SK-N-SH treated with all-trans-retinoic acid at 6 μM for 48 hours (cell line): ENCODE results near the gene GLIS1.

Experiments
- ATAC-seq: fragments of 200-7000 bp; cut with Tn5 transposase; 3 replicates; pipeline ENCODE4 v1.9.1; 2020; ENCODE audit warnings: mild to moderate bottlenecking, moderate library complexity
- BACH2 ChIP-seq: fragments of 250-450 bp; sonication (Bioruptor Pico); IDR thresholded peaks from 2 replicates; pipeline ENCODE4 v1.9.0; 2021; ENCODE audit warnings: mild to moderate bottlenecking, borderline replicate concordance
- CREB5 ChIP-seq: fragments of 250-450 bp; sonication (Bioruptor Pico); IDR thresholded peaks from 2 replicates; pipeline ENCODE4 v1.5.1; 2020; ENCODE audit warnings: low read depth, mild to moderate bottlenecking, moderate library complexity
- CSDC2 ChIP-seq: fragments of 250-450 bp; sonication (Bioruptor Pico); IDR thresholded peaks from 2 replicates; pipeline ENCODE4 v1.5.0; 2020; ENCODE audit warnings: mild to moderate bottlenecking, moderate library complexity
- CSRNP3 ChIP-seq: fragments of 250-450 bp; sonication (Bioruptor Pico); IDR thresholded peaks from 2 replicates; pipeline ENCODE4 v1.5.1; 2021; ENCODE audit warnings: mild to moderate bottlenecking, moderate library complexity
- ESRRG ChIP-seq: fragments of 250-450 bp; sonication (Bioruptor Pico); IDR thresholded peaks from 2 replicates; pipeline ENCODE4 v1.6.1; 2021; ENCODE audit warnings: mild to moderate bottlenecking
- GLIS3 ChIP-seq: fragments of 250-450 bp; sonication (Bioruptor Pico); IDR thresholded peaks from 2 replicates; pipeline ENCODE4 v1.5.0; 2020; ENCODE audit warnings: mild to moderate bottlenecking, moderate library complexity
- ISL1 ChIP-seq: fragments of 250-450 bp; sonication (Bioruptor Pico); IDR thresholded peaks from 2 replicates; pipeline ENCODE4 v2.1.2; 2022; ENCODE audit warnings: mild to moderate bottlenecking, moderate library complexity
- OSR1 ChIP-seq: fragments of 250-450 bp; sonication (Bioruptor Pico); IDR thresholded peaks from 2 replicates; pipeline ENCODE4 v1.8.0; 2022; ENCODE audit warnings: moderate library complexity, mild to moderate bottlenecking, inconsistent platforms
- PATZ1 ChIP-seq: fragments of 250-450 bp; sonication (Bioruptor Pico); IDR thresholded peaks from 2 replicates; pipeline ENCODE4 v1.8.0; 2020; ENCODE audit warnings: mild to moderate bottlenecking, moderate library complexity, borderline replicate concordance
- POU6F1 ChIP-seq: fragments of 250-450 bp; sonication (Bioruptor Pico); IDR thresholded peaks from 2 replicates; pipeline ENCODE4 v1.8.0; 2021; ENCODE audit warnings: low read depth, mild to moderate bottlenecking, moderate library complexity, borderline replicate concordance
- PPARA ChIP-seq: fragments of 250-450 bp; sonication (Bioruptor Pico); IDR thresholded peaks from 2 replicates; pipeline ENCODE4 v1.5.0; 2020; ENCODE audit warnings: mild to moderate bottlenecking, borderline replicate concordance
- RARB ChIP-seq: fragments of 250-450 bp; sonication (Bioruptor Pico); IDR thresholded peaks from 2 replicates; pipeline ENCODE4 v1.8.0; 2021; ENCODE audit warnings: mild to moderate bottlenecking, moderate library complexity
- SNAI2 ChIP-seq: fragments of 250-450 bp; sonication (Bioruptor Pico); IDR thresholded peaks from 2 replicates; pipeline ENCODE4 v1.5.0; 2020; ENCODE audit warnings: mild to moderate bottlenecking, moderate library complexity
- TOX ChIP-seq: fragments of 250-450 bp; sonication (Bioruptor Pico); IDR thresholded peaks from 2 replicates; pipeline ENCODE4 v1.8.0; 2021; ENCODE audit warnings: mild to moderate bottlenecking, moderate library complexity, borderline replicate concordance
- TSHZ2 ChIP-seq: fragments of 250-450 bp; sonication (Bioruptor Pico); IDR thresholded peaks from 2 replicates; pipeline ENCODE4 v1.5.0; 2020; ENCODE audit warnings: mild to moderate bottlenecking, moderate library complexity
- ZC3H10 ChIP-seq: fragments of 250-450 bp; sonication (Bioruptor Pico); IDR thresholded peaks from 2 replicates; pipeline ENCODE4 v1.5.1; 2021; ENCODE audit warnings: mild to moderate bottlenecking, moderate library complexity
- ZFP3 ChIP-seq: fragments of 250-450 bp; sonication (Bioruptor Pico); IDR thresholded peaks from 2 replicates; pipeline ENCODE4 v1.5.0; 2020; ENCODE audit warnings: mild to moderate bottlenecking, moderate library complexity
- ZFP30 ChIP-seq: fragments of 450-650 bp; formaldehyde crosslinking; IDR thresholded peaks from 2 replicates; pipeline ENCODE4 v1.5.0; 2022; ENCODE audit warnings: mild to moderate bottlenecking, moderate library complexity
- ZNF565 ChIP-seq: fragments of 450-650 bp; formaldehyde crosslinking; conservative IDR thresholded peaks from 2 replicates; pipeline ENCODE4 v1.5.0; 2020; ENCODE audit warnings: low read depth, mild to moderate bottlenecking, moderate library complexity
- ZNF70 ChIP-seq: fragments of 450-650 bp; formaldehyde crosslinking; IDR thresholded peaks from 2 replicates; pipeline ENCODE4 v1.5.0; 2020; ENCODE audit warnings: mild to moderate bottlenecking, moderate library complexity

The GLIS1 gene

GRCh38 chr1:53524428-53525375 lies 214.3 kb downstream of the GLIS1 start:
- ATAC-seq: no peak
- TF ChIP-seq ZC3H10 (CRISPR knock-in tag): no peak
- TF ChIP-seq GLIS3 (CRISPR knock-in tag): no peak
- no peak for TF ChIP-seq CSDC2 (CRISPR knock-in tag)

- TF ChIP-seq OSR1 (CRISPR knock-in tag): no peak
- no peak for TF ChIP-seq ZNF565 (CRISPR knock-in tag)
- no peak for TF ChIP-seq CSRNP3 (CRISPR knock-in tag)
- TF ChIP-seq PPARA (CRISPR knock-in tag): no peak
- no peak for TF ChIP-seq SNAI2 (CRISPR knock-in tag)
- no peak for TF ChIP-seq ESRRG (CRISPR knock-in tag)
- no peak for TF ChIP-seq ZC3H10 (CRISPR knock-in tag)
- TF ChIP-seq ZFP30 (CRISPR knock-in tag): no peak
- TF ChIP-seq ZNF70 (CRISPR knock-in tag): no peak
- ATAC-seq: peak; percentile 33; the same call in 2 of the 3 replicates
Measured at GRCh38 chr1:53521924-53522552, 216.9 kb downstream of the GLIS1 start.

- no peak for ATAC-seq
- no peak for TF ChIP-seq ZNF70 (CRISPR knock-in tag)
- TF ChIP-seq ISL1 (CRISPR knock-in tag): no peak
- no peak for TF ChIP-seq ESRRG (CRISPR knock-in tag)
- TF ChIP-seq ZFP3: no peak
- no peak for TF ChIP-seq RARB (CRISPR knock-in tag)
- no peak for TF ChIP-seq PATZ1
- no peak for TF ChIP-seq ZFP30 (CRISPR knock-in tag)
- TF ChIP-seq BACH2 (CRISPR knock-in tag): no peak
Measured at GRCh38 chr1:53520481-53520880, 218.5 kb downstream of the GLIS1 start.

GRCh38 chr1:53519421-53519820 lies 219.5 kb downstream of the GLIS1 start:
- TF ChIP-seq CSDC2 (CRISPR knock-in tag) (no peak), BACH2 (CRISPR knock-in tag) (no peak), PATZ1 (no peak), ZNF565 (CRISPR knock-in tag) (no peak), OSR1 (CRISPR knock-in tag) (no peak), CREB5 (no peak), RARB (CRISPR knock-in tag) (no peak), ISL1 (CRISPR knock-in tag) (no peak), TSHZ2 (no peak), TOX (CRISPR knock-in tag) (no peak), POU6F1 (CRISPR knock-in tag) (no peak), GLIS3 (CRISPR knock-in tag) (no peak), PPARA (CRISPR knock-in tag) (no peak), ZNF70 (CRISPR knock-in tag) (no peak)
- ATAC-seq: no peak
